GM23338 (cell line): Measurements from ENCODE around the gene MTERF4. TPM values are rescaled to one million over a fixed set of nuclear protein-coding genes. Genes with fewer than 3 reads are reported as not detected.

Source experiments
- ATAC-seq: fragments of 200-7000 bp; cut with Tn5 transposase; 3 replicates; pipeline ENCODE4 v1.9.1; 2020
- DNase-seq: peaks from one replicate; pipeline ENCODE4 v3.0.0-alpha.2; 2015; ENCODE audit warnings: low spot score
- H2AFZ ChIP-seq: fragments of 200-600 bp; sonication (generic); 2 replicates; pipeline ENCODE4 v1.8.0; 2016; ENCODE audit warnings: antibody characterized with exemption, mild to moderate bottlenecking, moderate library complexity
- H3F3A ChIP-seq: fragments of 200-600 bp; sonication (generic); replicated peaks from 2 replicates; pipeline ENCODE4 v1.8.0; 2017; ENCODE audit warnings: antibody characterized with exemption, mixed run types, low read depth
- H3K27ac ChIP-seq: fragments of 200-600 bp; sonication (generic); 2 replicates; pipeline ENCODE4 v1.6.1; 2016; ENCODE audit warnings: low read depth
- H3K27me3 ChIP-seq: fragments of 200-600 bp; sonication (generic); 2 replicates; pipeline ENCODE4 v1.8.0; 2016; ENCODE audit warnings: mild to moderate bottlenecking, mixed run types, moderate library complexity; ENCODE audit not compliant: insufficient read depth
- H3K36me3 ChIP-seq: fragments of 200-600 bp; sonication (generic); 2 replicates; pipeline ENCODE4 v1.8.0; 2016; ENCODE audit warnings: mild to moderate bottlenecking; ENCODE audit not compliant: insufficient read depth
- H3K4me1 ChIP-seq: fragments of 200-600 bp; sonication (generic); 2 replicates; pipeline ENCODE4 v1.8.0; 2016; ENCODE audit warnings: mild to moderate bottlenecking, moderate library complexity; ENCODE audit not compliant: insufficient read depth
- H3K4me2 ChIP-seq: fragments of 200-600 bp; sonication (generic); 2 replicates; pipeline ENCODE4 v1.7.1; 2017; ENCODE audit warnings: mixed run types
- H3K4me3 ChIP-seq: fragments of 200-600 bp; sonication (generic); 2 replicates; pipeline ENCODE4 v1.6.1; 2016; ENCODE audit warnings: mixed run types
- H3K79me2 ChIP-seq: fragments of 200-600 bp; sonication (generic); replicated peaks from 2 replicates; pipeline ENCODE4 v1.8.0; 2017; ENCODE audit warnings: mild to moderate bottlenecking; ENCODE audit not compliant: insufficient read depth
- H3K9me2 ChIP-seq: fragments of 200-600 bp; sonication (generic); 2 replicates; pipeline ENCODE4 v1.8.0; 2017; ENCODE audit not compliant: insufficient read depth
- H4K20me1 ChIP-seq: fragments of 200-600 bp; sonication (generic); replicated peaks from 2 replicates; pipeline ENCODE4 v1.8.0; 2017; ENCODE audit warnings: mild to moderate bottlenecking; ENCODE audit not compliant: insufficient read depth
- H3K27ac Mint-ChIP-seq: 2 replicates; pipeline ENCODE4 v1.8.0; 2020; ENCODE audit warnings: inconsistent platforms, mild to moderate bottlenecking, moderate library complexity, mixed read lengths
- H3K27me3 Mint-ChIP-seq: 3 replicates; pipeline ENCODE4 v1.8.0; 2022; ENCODE audit warnings: low read depth, mild to moderate bottlenecking, moderate library complexity, mixed read lengths, inconsistent platforms; ENCODE audit not compliant: insufficient read depth, poor library complexity
- H3K36me3 Mint-ChIP-seq: 3 replicates; pipeline ENCODE4 v1.8.0; 2021; ENCODE audit warnings: low read depth, mild to moderate bottlenecking, inconsistent platforms, moderate library complexity, mixed read lengths
- H3K4me1 Mint-ChIP-seq: 3 replicates; pipeline ENCODE4 v1.8.0; 2020; ENCODE audit warnings: mild to moderate bottlenecking, inconsistent platforms, mixed read lengths
- H3K4me3 Mint-ChIP-seq: 3 replicates; pipeline ENCODE4 v1.8.0; 2021; ENCODE audit warnings: moderate library complexity, mild to moderate bottlenecking, inconsistent platforms, mixed read lengths
- H3K9me3 Mint-ChIP-seq: 3 replicates; pipeline ENCODE4 v1.8.0; 2020; ENCODE audit warnings: moderate library complexity, mild to moderate bottlenecking, inconsistent platforms, mixed read lengths
- CREB1 ChIP-seq: fragments of 250-450 bp; sonication (Bioruptor Pico); IDR thresholded peaks from 2 replicates; pipeline ENCODE4 v1.5.0; 2020; ENCODE audit warnings: low read depth, mild to moderate bottlenecking, moderate library complexity
- CTCF ChIP-seq, 2 experiments: fragments of 200-600 bp in 1 of 2; sonication (generic) in 1 of 2; conservative IDR thresholded peaks; 2 replicates each; pipeline versions ENCODE4 v1.5.1 to v1.6.1; 2016 to 2017; ENCODE audit warnings: antibody characterized with exemption in 2 of 2, low read depth in 2 of 2, mild to moderate bottlenecking in 2 of 2, moderate library complexity in 1 of 2
- ETS1 ChIP-seq: IDR thresholded peaks from 2 replicates; pipeline ENCODE4 v1.6.1; 2016; ENCODE audit warnings: antibody characterized with exemption
- EZH2 ChIP-seq: fragments of 200-600 bp; sonication (generic); IDR thresholded peaks from one replicate; pipeline ENCODE4 v1.8.0; 2017; ENCODE audit warnings: antibody characterized with exemption, mild to moderate bottlenecking, low read depth; ENCODE audit not compliant: unreplicated experiment
- EZH2phosphoT487 ChIP-seq: fragments of 200-600 bp; sonication (generic); IDR thresholded peaks from one replicate; pipeline ENCODE4 v1.8.1; 2018; ENCODE audit warnings: antibody characterized with exemption; ENCODE audit not compliant: unreplicated experiment
- NANOG ChIP-seq: IDR thresholded peaks from 2 replicates; pipeline ENCODE4 v1.6.1; 2016; ENCODE audit warnings: antibody characterized with exemption, borderline replicate concordance
- POLR2AphosphoS5 ChIP-seq: IDR thresholded peaks from 2 replicates; pipeline ENCODE4 v1.6.1; 2016; ENCODE audit warnings: antibody characterized with exemption, low read depth
- REST ChIP-seq: IDR thresholded peaks from one replicate; pipeline ENCODE4 v1.6.1; 2018; ENCODE audit warnings: antibody characterized with exemption; ENCODE audit not compliant: unreplicated experiment
- STAT1 ChIP-seq: IDR thresholded peaks from one replicate; pipeline ENCODE4 v1.6.1; 2016; ENCODE audit warnings: antibody characterized with exemption; ENCODE audit not compliant: unreplicated experiment
- ZNF114 ChIP-seq: fragments of 250-450 bp; sonication (Bioruptor Pico); IDR thresholded peaks from 2 replicates; pipeline ENCODE4 v1.5.0; 2020; ENCODE audit warnings: mild to moderate bottlenecking, moderate library complexity
- ZNF331 ChIP-seq: fragments of 250-450 bp; sonication (Bioruptor Pico); IDR thresholded peaks from 2 replicates; pipeline ENCODE4 v1.5.0; 2020; ENCODE audit warnings: low read depth, mild to moderate bottlenecking, moderate library complexity
- polyA plus RNA-seq: library from polyadenylated mRNA; unstranded; fragments of >200 nt; fragmentation: Nextera tagmentation; extraction: Ambion mirVana; gene quantifications from 2 replicates; pipeline ENCODE4 v1.2.1, GENCODE V29; 2016
- total RNA-seq: library from RNA; depleted of rRNA; stranded (reverse); fragments of >200 nt; shearing (Covaris generic); gene quantifications from 2 replicates; pipeline ENCODE4 v1.2.3, GENCODE V29; 2014

MTERF4 gene
- total and polyA plus RNA-seq, 2 experiments from 2014 or later: 15.3 to 63.6 TPM

GRCh38 chr2:241062389-241063092 is 39.5 kb downstream of the MTERF4 start (continued):
- TF ChIP-seq ZNF114 (CRISPR knock-in tag): no peak
- no peak for TF ChIP-seq POLR2AphosphoS5
- TF ChIP-seq CREB1 (CRISPR knock-in tag): no peak
- no peak for TF ChIP-seq CTCF (conservative IDR thresholded peaks at IDR 0.05; ENCODE audit: low read depth in 2 of 2)
- TF ChIP-seq ZNF331 (CRISPR knock-in tag): no peak

- Mint-ChIP-seq H3K27ac (no peak overlapping the region), H3K27me3 (peaks cover 4% of the 10 kb centered on the region), H3K36me3 (no peaks in the 10 kb centered on the region), H3K4me3 (no peak overlapping the region), H3K4me1 (no peaks in the 10 kb centered on the region; the same call in 2 of the 3 replicates), H3K9me3 (no peaks in the 10 kb centered on the region)
- no peak overlapping the region for H3K27ac ChIP-seq
- no peak for ATAC-seq
- no peaks in the 10 kb centered on the region for H3K36me3 ChIP-seq
- H3K9me2 ChIP-seq: no peaks in the 10 kb centered on the region
- no peak for DNase-seq
- H3K27me3 ChIP-seq: no peaks in the 10 kb centered on the region
- H3K79me2 ChIP-seq: no peaks in the 10 kb centered on the region
- H3F3A ChIP-seq: no peaks in the 10 kb centered on the region
- 0 out of 2 replicates have a peak, but pooled peaks cover under 1% of the 10 kb centered on the region for H4K20me1 ChIP-seq
- no peak overlapping the region for H2AFZ ChIP-seq
- no peak overlapping the region for H3K4me3 ChIP-seq
- no peaks in the 10 kb centered on the region for H3K4me1 ChIP-seq
- H3K4me2 ChIP-seq: no peak overlapping the region
- TF ChIP-seq EZH2phosphoT487 (no peak), ETS1 (no peak), REST (no peak), STAT1 (no peak), ZNF114 (CRISPR knock-in tag) (no peak), CTCF (conservative IDR thresholded peaks at IDR 0.05; ENCODE audit: low read depth in 2 of 2) (no peak), ZNF331 (CRISPR knock-in tag) (no peak), EZH2 (no peak), CREB1 (CRISPR knock-in tag) (no peak), POLR2AphosphoS5 (no peak), NANOG (no peak)
Observed at GRCh38 chr2:241061275-241061674, 40.8 kb downstream of the MTERF4 start.
